SK-N-MC (cell line): Measurements from ENCODE around the gene PACRG.

ENCODE experiments used
- EZH2 ChIP-seq: fragments of 200-600 bp; sonication (generic); IDR thresholded peaks from one replicate; pipeline ENCODE4 v1.6.1; 2017; ENCODE audit warnings: antibody characterized with exemption
- FOXP2 ChIP-seq: optimal IDR thresholded peaks from 2 replicates; pipeline ENCODE3; 2011; ENCODE audit warnings: mild to moderate bottlenecking, moderate library complexity; ENCODE audit not compliant: insufficient read depth; ENCODE audit errors: extremely low read length, control extremely low read depth
- POLR2AphosphoS5 ChIP-seq: IDR thresholded peaks from 2 replicates; pipeline ENCODE4 v1.6.1; 2012; ENCODE audit warnings: mild to moderate bottlenecking, low read depth, low read length, borderline replicate concordance

- TF ChIP-seq EZH2 (no peak), POLR2AphosphoS5 (no peak), FOXP2 (no peak)
These were observed 178.7 kb downstream of the PACRG start for GRCh38 chr6:162906479-162906878.
